ENCODE measurements around the gene IGF1R. TPM values are rescaled to one million over a fixed set of nuclear protein-coding genes. Genes with fewer than 3 reads are reported as not detected.

IGF1R gene
- total RNA-seq, 1 experiment from 2014 or later = 125 TPM

DNA sequence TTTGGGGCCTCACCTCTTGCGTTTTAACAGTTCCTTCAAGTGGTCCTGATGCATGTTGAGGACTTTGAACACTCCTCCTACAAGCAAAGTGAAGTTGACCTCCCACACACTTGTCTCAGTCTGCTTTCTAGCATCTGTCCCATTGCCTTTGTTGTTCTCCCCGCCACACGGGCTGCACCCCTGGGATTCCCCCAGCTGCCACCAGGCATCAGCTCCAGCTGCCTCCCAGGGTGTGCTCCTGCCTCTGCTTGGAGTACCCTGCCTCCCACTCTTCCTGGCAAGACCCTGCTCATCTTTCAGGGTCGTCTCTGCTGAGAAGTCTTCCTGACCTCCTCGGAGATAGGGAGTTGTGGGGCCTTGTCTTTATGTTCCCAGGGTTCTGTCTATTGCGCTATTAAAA, 52.2 kb downstream of the IGF1R start:
- POLR2A ChIA-PET = no interaction called here
- Mint-ChIP-seq H3K36me3 (no peaks in the 10 kb centered on the region), H3K27me3 (ENCODE audit: low read depth) (no peaks in the 10 kb centered on the region), H3K27ac (peak overlapping the region; percentile 61), H3K9me3 (no peaks in the 10 kb centered on the region), H3K4me3 (no peak overlapping the region), H3K4me1 (peaks cover 66% of the 10 kb centered on the region)
- TF ChIP-seq SMAD4 (CRISPR knock-in tag; IDR thresholded peaks at IDR 0.05) = no peak
- TF ChIP-seq, protein P1, sequence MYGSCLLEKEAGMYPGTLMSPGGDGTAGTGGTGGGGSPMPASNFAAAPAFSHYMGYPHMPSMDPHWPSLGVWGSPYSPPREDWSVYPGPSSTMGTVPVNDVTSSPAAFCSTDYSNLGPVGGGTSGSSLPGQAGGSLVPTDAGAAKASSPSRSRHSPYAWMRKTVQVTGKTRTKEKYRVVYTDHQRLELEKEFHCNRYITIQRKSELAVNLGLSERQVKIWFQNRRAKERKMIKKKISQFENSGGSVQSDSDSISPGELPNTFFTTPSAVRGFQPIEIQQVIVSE (CRISPR knock-in tag; IDR thresholded peaks at IDR 0.05; ENCODE audit: borderline replicate concordance) = no peak
- TF ChIP-seq NFYB (CRISPR knock-in tag; conservative IDR thresholded peaks at IDR 0.05; ENCODE audit: low read depth) = no peak
- DNase-seq (ENCODE audit: low spot score) (no peak), ATAC-seq (peak; percentile 10; the same call in 1 of the 2 replicates)
- CTCF ChIA-PET = no interaction called here

DNA sequence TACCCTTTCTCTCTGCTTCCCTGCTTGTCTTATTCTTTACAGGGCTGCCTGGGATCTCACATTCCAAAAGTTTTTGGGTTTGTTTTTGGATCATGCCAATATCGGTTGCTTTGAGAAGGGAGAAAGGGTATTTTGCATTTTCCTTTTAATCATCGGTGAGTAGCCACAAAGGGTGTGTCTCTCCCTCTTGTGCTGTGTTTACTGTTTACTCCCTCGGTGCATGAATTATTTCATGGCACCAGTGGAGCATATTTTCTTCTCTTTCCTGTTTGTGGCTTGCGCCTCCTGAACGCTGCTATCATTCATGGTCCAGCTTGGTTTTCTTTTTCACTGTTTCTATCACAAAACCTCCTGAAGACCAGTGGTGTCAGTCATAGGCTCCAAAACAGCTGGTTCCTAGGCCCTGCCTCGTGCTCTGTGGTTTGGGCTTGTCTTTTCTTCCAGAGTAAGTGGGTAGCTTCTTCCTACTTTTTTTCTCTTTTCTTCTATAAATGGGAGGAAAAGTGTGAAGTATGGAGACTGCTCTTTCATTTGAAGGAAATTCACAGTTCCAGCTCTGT, 54.9 kb downstream of the IGF1R start:
- ATAC-seq = no peak
- Mint-ChIP-seq H3K27ac (no peak overlapping the region; the same call in 1 of the 2 replicates), H3K36me3 (peaks cover 9% of the 10 kb centered on the region), H3K4me3 (no peak overlapping the region), H3K4me1 (peaks cover 64% of the 10 kb centered on the region), H3K9me3 (no peaks in the 10 kb centered on the region), H3K27me3 (ENCODE audit: low read depth) (no peaks in the 10 kb centered on the region)
- ChIA-PET POLR2A (no interaction called here), CTCF (interaction anchor here (0.5 kb wide), 1 partner anchor 65 kb away, joined by 3 read pairs; no protein-coding TSS in a partner anchor)
- DNase-seq (ENCODE audit: low spot score) = no peak
- TF ChIP-seq, protein P2, sequence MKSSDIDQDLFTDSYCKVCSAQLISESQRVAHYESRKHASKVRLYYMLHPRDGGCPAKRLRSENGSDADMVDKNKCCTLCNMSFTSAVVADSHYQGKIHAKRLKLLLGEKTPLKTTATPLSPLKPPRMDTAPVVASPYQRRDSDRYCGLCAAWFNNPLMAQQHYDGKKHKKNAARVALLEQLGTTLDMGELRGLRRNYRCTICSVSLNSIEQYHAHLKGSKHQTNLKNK (CRISPR knock-in tag; IDR thresholded peaks at IDR 0.05) = no peak
- TF ChIP-seq NFE2L1 (CRISPR knock-in tag; IDR thresholded peaks at IDR 0.05) (no peak), GABPB1 (CRISPR knock-in tag; IDR thresholded peaks at IDR 0.05) (no peak), CREB1 (CRISPR knock-in tag; IDR thresholded peaks at IDR 0.05) (no peak), JUN (CRISPR knock-in tag; IDR thresholded peaks at IDR 0.05) (no peak), HMGA2 (CRISPR knock-in tag; IDR thresholded peaks at IDR 0.05) (no peak), TEAD1 (CRISPR knock-in tag; IDR thresholded peaks at IDR 0.05) (no peak), FOXK1 (CRISPR knock-in tag; IDR thresholded peaks at IDR 0.05) (no peak)
- TF ChIP-seq, protein P3, sequence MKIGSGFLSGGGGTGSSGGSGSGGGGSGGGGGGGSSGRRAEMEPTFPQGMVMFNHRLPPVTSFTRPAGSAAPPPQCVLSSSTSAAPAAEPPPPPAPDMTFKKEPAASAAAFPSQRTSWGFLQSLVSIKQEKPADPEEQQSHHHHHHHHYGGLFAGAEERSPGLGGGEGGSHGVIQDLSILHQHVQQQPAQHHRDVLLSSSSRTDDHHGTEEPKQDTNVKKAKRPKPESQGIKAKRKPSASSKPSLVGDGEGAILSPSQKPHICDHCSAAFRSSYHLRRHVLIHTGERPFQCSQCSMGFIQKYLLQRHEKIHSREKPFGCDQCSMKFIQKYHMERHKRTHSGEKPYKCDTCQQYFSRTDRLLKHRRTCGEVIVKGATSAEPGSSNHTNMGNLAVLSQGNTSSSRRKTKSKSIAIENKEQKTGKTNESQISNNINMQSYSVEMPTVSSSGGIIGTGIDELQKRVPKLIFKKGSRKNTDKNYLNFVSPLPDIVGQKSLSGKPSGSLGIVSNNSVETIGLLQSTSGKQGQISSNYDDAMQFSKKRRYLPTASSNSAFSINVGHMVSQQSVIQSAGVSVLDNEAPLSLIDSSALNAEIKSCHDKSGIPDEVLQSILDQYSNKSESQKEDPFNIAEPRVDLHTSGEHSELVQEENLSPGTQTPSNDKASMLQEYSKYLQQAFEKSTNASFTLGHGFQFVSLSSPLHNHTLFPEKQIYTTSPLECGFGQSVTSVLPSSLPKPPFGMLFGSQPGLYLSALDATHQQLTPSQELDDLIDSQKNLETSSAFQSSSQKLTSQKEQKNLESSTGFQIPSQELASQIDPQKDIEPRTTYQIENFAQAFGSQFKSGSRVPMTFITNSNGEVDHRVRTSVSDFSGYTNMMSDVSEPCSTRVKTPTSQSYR (CRISPR knock-in tag; IDR thresholded peaks at IDR 0.05) = no peak
- TF ChIP-seq, protein P4, sequence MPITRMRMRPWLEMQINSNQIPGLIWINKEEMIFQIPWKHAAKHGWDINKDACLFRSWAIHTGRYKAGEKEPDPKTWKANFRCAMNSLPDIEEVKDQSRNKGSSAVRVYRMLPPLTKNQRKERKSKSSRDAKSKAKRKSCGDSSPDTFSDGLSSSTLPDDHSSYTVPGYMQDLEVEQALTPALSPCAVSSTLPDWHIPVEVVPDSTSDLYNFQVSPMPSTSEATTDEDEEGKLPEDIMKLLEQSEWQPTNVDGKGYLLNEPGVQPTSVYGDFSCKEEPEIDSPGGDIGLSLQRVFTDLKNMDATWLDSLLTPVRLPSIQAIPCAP (CRISPR knock-in tag; IDR thresholded peaks at IDR 0.05) = no peak

DNA sequence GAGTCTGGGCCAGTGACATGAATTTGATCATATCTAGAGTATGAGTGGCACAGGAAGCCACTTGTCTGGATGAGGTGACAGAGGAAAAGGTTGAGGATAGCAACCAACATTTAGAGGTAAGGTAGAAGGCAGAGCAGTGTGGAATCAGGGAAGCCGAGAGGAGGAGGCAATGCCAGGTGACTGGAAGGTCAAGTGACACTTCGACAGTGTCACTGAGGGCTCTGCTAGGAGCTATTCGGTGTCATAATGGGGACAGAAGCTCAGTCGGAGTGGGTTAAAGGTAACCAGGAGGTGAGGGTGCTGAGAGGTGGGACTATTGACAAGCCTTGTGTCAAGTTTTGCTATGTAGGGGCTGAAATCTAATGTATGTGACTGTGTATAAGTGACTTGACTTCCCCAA, 56.7 kb downstream of the IGF1R start:
- ChIA-PET CTCF (interaction anchor here (0.7 to 0.8 kb wide), 2 partner anchors 14 to 146 kb away, joined by 3 read pairs; no protein-coding TSS in a partner anchor), POLR2A (no interaction called here)
- no peak for ATAC-seq
- TF ChIP-seq, protein P5, sequence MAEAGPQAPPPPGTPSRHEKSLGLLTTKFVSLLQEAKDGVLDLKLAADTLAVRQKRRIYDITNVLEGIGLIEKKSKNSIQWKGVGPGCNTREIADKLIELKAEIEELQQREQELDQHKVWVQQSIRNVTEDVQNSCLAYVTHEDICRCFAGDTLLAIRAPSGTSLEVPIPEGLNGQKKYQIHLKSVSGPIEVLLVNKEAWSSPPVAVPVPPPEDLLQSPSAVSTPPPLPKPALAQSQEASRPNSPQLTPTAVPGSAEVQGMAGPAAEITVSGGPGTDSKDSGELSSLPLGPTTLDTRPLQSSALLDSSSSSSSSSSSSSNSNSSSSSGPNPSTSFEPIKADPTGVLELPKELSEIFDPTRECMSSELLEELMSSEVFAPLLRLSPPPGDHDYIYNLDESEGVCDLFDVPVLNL (CRISPR knock-in tag; IDR thresholded peaks at IDR 0.05; ENCODE audit: borderline replicate concordance, low read depth) = no peak
- no peak for TF ChIP-seq ATF1 (CRISPR knock-in tag; IDR thresholded peaks at IDR 0.05)
- TF ChIP-seq, protein P4 (CRISPR knock-in tag; IDR thresholded peaks at IDR 0.05) = no peak
- TF ChIP-seq KAT7 (CRISPR knock-in tag; IDR thresholded peaks at IDR 0.05; ENCODE audit: borderline replicate concordance) = no peak
- no peak for TF ChIP-seq ZNF671 (CRISPR knock-in tag; IDR thresholded peaks at IDR 0.05)
- TF ChIP-seq NFE2L1 (CRISPR knock-in tag; IDR thresholded peaks at IDR 0.05) = no peak
- TF ChIP-seq, protein P6, sequence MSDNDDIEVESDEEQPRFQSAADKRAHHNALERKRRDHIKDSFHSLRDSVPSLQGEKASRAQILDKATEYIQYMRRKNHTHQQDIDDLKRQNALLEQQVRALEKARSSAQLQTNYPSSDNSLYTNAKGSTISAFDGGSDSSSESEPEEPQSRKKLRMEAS (CRISPR knock-in tag; IDR thresholded peaks at IDR 0.05) = no peak
- TF ChIP-seq CREB1 (CRISPR knock-in tag; IDR thresholded peaks at IDR 0.05) = no peak
- Mint-ChIP-seq H3K27me3 (ENCODE audit: low read depth) (no peaks in the 10 kb centered on the region), H3K4me1 (peaks cover 64% of the 10 kb centered on the region), H3K36me3 (peaks cover 15% of the 10 kb centered on the region), H3K4me3 (no peak overlapping the region), H3K9me3 (no peaks in the 10 kb centered on the region), H3K27ac (no peak overlapping the region)
- DNase-seq (ENCODE audit: low spot score) = no peak

All from WTC11 (cell line).